GM19328 (cell line): Measurements from ENCODE around the gene LTBP1.

Source experiments
- ATAC-seq: cut with Tn5 transposase; IDR thresholded peaks from one replicate; pipeline ENCODE4 v1.9.1; 2021; ENCODE audit warnings: mild to moderate bottlenecking, moderate library complexity; ENCODE audit not compliant: unreplicated experiment

Gene LTBP1

DNA sequence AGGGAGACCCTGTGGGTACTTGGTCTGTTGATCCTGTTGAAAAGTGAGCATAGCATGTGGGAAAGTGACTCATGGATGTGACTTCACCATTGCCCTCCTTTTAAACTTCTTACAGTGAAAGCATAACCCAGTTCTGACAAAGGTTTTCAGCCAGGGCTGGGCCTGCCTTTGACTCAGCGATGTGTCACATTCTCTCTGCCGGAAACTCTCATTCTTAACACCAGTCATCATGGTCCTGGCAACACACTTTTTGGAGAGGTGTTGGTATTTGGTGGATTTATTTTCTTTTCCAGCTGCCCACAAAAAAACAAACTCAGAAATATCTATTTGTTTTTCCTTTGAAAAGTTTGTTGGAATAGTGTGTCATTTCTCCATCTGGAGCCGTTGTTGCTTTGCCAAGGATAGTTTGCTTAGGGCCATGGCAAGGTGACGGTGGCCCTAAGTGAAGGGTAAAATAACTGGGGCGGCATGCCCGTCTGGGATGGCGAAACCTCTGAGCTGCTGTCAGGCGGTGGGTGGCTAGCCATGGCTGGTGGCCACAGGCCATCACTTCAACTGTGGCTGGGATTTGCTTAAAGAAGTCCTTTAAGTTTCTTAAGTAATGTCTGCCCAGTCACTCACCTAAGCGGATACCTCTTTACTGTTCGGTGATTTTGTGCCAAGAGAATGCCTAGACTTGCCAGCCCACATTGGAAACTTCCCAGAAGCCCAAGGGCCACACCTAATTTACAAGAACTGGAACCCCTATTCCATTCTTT lies 123.3 kb downstream of the LTBP1 start:
- no peak for ATAC-seq

DNA sequence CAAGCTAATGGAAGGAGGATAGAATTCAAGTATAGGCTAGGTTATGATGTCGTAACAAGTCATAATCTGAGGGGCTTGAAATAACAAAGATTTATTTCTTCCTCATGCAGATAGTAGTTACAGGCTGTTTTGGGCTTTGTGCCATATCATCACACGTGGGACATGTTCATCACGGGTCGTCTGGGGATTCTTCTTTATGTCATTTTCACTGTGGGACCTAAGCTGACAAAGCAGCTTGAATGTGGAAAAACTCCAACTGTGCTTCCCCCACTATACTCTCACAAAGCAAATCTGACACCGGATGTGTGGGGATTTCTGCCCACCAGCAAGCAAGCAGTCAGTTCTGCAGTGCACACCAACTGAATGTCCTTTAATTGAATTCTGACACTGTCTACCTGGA lies 124.8 kb downstream of the LTBP1 start:
- ATAC-seq = no peak

DNA sequence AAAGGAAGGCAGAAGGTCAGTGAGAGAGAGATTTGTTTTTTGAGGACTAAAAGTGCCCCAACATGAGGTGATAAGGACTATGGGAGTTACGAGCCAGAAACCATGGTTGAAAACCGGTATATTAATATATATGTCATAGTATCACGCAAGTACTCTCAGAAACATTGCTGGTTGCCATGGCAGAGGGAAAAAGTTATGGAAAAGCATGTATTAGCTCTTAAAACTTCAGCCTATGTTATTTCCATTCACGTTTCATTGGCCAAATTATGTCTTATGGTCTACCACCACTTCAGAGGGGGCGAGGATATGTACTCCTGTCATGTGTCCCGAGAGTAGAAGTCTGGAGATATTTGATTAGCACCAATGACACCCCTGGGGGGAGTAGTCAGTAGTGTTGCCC lies 125.9 kb downstream of the LTBP1 start:
- no peak for ATAC-seq

DNA sequence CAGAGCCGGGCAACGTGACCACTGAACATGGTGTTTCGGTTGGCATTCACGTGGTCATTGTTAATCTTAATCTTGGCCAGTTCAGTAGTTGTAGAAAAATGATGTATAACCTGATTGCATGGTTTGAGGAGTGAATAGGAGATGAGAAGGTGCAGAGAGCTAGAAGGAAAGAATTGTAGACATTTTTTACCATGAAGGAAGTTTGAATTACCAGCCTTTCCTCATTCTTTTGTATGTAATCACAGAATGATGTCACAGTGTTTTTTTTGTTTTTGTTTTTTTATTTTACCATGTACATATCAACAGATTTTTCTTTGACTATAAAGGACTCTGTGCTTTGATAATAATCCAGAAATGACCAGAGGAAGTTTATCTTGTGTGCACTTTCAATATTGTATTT lies 126.3 kb downstream of the LTBP1 start:
- ATAC-seq = no peak

DNA sequence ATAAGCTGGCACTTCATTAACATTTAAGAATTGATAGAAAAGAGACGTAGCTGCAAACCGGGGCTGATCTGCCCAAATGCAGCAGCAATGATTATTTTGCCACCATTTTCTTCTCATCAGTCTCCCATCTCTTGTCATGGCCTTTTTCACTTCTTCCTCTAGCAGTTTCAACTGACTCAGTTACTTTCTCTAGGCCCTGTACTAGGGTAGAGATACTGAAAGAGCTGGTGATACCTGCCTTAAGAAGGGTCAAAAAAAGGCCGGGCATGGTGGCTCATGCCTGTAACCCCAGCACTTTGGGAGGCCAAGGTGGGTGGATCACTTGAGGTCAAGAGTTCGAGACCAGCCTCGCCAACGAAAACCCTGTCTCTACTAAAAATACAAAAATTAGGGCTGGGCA lies 127.4 kb downstream of the LTBP1 start:
- no peak for ATAC-seq

DNA sequence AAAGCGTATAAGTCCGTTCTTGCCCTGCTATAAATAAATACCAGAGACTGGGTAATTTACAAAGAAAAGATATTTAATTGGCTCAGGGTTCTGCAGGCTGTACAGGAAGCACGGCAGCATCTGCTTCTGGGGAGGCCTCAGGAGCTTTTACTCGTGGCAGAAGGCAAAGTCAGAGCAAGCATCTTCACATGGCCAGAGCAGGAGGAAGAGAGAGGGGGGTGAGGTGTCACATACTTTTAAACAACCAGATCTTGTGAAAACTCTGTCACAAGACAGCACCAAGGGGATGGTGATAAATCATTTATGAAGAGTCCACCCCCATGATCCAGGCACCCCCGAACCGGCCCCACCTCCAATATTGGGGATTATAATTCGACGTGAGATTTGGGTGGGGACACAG lies 130.6 kb downstream of the LTBP1 start:
- no peak for ATAC-seq

DNA sequence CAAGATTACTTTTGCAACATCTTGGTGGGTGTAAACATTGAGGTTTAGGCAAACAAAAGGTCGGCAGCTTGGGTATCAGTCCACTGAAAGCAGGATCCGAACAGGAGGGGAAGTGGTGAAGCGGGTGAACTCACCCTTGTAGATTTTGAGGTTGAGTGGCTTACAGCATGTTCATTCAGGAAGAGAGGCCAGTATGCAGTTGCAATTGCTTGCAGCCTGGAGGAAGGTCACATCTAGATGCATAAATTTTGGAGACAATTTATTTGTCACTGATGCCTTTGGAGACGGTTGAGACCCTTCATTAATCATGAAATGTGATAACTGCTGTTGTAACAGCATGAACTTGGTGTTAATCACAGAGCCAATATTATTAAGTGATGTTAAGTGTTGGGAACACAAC lies 131.1 kb downstream of the LTBP1 start:
- no peak for ATAC-seq

DNA sequence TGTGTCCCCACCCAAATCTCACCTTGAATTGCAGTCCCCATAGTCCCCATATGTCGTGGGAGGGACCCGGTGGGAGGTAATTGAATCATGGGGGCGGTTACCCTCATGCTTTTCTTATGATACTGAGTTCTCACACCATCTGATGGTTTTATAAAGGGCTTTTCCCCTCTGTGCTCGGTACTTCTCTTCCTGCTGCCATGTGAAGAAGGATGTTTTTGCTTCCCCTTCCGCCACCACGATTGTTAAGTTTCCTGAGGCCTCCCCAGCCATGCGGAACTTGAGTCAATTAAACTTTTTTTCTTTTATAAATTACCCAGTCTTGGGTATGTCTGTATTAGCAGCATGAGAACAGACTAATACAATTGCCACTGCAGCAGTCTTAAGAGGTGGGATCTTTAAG lies 134.9 kb downstream of the LTBP1 start:
- ATAC-seq = no peak

DNA sequence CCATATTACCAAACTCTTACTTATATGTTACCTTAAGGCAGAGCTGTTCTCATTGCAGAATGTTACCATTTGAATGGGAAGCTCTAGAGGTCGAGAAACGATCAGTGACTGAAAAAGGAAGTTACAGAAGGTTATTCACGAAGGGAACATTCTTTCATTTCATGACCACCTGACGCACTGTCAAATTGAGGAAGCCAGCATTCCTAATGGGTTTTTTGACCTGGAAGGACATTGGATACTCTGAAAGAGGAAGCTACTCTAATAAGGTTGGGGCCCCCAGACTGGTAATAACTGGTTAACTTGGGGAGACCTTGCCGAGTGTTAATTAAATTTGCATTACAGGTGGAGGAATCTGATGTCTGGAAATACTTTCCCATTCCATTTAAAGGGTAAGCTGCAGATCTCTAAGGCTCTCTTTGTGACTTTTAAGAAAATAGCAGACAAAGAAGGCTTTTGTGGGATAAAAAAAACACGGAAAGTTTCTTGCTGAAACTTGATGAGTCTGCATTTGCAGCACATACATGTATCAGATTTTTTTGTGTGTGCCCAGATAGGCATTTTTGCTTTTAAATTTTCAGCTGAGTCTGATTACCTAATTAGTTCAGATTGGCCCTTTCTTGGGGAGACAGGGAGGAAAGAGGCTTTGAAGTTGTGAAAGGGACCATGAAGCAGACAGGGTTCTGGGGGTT lies 137.1 kb downstream of the LTBP1 start:
- no peak for ATAC-seq

DNA sequence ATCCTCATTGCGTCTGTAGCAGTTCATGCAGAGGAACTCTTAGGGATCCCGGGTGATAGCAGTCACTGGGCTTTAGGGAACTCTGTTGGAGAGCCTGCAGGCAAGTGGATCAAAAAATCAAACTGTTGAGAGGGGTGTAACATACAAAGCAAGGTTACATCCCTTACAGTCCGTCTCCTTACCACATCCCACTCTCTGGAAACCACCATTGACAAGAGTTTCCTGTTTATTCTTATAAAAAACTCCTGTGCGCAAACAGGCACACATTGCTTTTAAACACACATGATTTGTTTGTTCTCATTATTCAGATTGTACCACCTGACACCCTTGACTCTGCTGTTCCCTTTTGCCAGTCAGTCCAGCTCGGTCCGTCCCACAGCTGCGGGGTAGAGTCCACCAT lies 137.7 kb downstream of the LTBP1 start:
- no peak for ATAC-seq

DNA sequence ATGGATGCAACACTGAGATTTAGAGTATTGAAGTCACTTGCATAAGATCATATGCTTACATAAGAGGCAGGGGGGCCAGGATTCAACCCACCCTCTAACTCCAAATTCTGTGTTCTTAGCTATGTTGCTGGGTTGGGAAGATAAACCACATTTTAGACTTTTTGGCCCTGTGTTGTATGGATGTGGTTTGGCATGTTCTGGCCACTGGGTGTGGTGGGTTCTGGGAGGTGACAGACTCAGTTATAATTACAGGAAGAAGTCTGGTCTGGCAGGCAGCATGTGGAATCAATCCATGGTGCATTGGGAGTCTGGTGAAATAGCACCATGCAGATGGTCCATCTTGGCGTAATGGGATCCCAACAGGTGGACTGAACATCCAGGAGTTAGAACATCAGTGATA lies 138.9 kb downstream of the LTBP1 start:
- no peak for ATAC-seq

DNA sequence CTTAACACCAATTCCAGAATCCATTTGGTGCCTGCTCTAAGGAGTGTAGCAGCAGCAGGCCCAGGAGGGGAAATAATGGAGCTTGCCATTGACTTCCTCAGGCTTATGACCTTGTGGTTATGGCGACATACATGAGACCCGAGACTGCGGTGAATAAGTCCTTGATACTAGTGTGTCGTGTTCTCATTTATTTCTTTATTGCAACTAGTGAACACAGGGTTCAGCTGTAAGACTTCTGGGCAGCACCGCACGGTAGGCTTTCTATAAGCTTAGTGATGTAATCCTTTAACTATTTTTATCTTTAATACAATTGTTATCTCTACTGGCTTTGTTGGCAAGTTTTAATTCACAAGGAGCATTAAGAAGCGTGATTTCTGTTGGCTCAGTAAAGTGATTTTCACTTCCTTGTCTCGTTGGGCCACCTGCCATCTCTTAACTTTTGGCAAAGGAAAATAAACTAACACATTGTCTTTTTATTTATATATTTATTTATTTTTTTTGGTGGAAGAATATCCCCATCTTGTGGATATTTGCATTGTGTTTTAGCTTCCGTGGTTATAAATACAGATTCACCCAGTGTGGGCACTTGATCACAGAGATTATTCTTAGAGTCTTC lies 139.8 kb downstream of the LTBP1 start:
- ATAC-seq = no peak

DNA sequence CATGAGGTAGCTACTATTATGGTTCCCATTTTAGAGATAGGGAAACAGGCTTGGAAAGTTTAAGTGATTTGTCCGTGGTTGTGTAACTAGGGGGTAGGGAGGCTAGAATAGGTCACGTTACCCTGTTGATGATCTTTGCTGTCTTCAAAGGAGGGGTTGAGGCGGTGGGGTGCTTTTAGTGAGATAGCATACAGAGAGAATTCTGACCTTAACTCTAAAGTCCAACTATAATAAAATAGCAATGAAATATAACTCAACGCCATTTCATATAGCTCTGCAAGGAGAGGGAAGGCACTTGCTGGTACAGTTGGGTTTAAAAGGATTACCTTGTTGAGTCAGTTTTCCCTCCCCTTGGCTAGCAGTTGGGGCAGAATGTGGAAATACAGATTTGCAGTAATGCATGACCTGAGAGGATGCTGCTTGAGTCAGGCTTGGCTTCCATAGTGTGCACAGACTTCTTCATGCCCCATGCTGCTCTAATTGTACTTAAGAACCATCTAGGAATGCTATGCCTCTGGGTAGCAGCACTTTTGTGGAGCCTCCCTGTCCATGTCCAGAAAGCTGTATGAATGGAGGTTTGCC lies 143.9 kb downstream of the LTBP1 start:
- no peak for ATAC-seq

DNA sequence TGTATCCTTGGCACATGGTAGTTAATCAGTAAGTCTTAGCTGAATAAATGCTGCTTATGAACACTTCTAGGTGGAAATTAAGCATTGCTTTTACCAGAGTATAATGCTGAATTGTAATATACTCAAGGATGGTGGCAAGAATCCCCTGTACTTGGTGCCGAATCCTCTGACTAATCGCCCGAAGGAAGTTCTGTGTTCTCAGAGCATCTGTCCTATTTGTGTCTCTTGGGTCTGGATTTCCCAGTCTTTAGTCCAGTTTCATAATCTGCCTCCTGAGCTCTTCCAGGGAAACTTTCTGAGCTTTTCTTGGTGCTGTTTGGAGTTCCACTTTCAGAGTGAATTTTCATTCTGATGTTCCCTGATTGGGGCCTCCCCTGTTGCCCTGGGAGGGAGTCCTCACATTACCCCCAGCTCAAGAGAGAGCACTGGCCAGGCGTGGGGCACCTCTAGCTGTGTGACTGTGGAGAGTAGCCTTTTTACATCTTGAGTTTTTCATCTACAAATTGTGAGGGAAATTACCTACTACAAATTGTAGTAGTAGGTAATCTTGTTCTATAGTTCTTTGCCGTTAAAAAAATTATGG lies 144.9 kb downstream of the LTBP1 start:
- ATAC-seq = no peak

DNA sequence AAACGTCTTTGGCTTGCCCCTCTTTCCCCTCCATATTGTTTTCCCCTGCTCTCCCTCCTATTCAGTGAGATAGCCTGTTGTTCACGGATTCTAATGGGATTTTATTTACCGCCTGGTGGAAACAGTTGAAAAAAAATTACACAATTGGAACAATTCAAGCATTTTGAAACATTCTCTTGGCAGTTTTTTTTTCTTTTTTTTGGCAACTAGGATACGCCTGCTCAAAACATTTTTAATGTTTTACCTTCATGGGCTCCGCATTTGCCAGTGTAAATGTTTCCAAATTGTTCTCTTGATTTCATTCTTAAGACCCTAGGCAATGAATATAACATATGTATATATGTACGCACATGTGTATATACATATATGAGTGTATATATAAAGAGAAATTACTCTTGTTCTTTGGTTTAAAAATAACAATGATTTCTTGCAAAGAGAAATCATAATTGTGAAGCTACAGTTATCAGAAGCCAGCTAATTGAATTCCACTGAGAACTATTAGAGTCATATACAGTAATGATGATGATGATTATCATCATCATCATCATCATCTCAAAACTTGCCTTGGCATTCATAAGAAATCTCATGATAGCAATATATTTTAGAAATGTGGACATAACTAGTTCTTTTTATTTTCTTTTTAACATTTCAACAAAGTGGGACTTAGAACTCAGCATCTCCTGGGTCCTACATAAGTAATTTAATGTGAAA lies 146.7 kb downstream of the LTBP1 start:
- ATAC-seq = no peak

DNA sequence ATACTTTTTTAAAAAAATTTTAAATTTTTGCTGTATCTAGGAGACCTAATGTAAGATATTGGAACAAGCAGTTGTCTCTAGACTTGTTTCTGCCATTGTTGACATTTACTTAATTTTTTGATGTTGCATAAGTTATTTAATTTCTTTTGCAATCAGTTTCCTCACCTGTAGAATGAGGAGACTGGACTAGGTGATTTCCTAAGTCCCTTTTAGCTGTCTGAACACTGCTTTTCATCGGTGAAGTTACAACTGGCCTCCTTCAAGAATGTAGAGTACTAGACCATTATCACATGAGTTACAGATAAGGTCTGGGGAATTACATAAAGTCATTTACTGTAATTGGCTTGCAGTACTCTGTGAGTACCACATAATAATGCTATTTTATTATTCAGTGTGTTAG lies 147.6 kb downstream of the LTBP1 start:
- ATAC-seq = no peak

DNA sequence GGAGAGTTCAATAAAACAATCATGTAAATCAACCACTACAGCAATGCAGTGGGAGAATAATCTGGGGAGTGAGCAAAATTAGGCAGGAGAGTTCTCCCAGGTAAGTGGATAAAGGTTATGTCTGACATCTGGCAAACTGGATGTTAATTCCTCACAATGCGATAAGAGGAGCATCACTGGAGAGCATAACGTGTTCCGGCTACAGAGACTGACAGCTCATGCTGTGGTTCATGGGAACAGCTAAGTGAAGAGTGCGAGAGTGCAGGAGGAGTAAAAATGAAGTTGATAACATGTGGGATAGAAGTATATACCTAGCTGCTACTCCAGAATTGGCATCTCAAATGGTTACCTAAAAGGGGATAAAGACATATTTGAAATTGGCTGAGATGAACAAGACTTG lies 153.2 kb downstream of the LTBP1 start:
- no peak for ATAC-seq

DNA sequence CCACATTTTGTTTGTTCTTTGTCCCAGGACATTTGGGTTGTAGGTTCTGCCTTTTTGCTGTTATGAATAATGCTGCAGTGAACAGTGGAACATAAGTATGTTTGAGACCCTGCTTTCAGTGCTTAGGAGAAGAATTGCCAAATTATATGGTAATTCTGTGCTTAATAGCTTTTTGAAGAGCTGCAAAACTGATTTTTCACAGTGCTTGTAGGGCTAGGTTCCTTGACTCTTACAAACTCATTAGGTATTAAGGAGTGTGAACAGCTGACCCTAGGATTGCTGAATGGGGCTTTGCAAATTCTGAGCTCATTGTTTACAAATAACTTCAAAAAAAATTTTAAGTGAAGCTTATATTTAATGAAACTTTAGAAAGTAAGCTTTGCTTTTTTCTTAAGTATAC lies 154.2 kb downstream of the LTBP1 start:
- no peak for ATAC-seq

DNA sequence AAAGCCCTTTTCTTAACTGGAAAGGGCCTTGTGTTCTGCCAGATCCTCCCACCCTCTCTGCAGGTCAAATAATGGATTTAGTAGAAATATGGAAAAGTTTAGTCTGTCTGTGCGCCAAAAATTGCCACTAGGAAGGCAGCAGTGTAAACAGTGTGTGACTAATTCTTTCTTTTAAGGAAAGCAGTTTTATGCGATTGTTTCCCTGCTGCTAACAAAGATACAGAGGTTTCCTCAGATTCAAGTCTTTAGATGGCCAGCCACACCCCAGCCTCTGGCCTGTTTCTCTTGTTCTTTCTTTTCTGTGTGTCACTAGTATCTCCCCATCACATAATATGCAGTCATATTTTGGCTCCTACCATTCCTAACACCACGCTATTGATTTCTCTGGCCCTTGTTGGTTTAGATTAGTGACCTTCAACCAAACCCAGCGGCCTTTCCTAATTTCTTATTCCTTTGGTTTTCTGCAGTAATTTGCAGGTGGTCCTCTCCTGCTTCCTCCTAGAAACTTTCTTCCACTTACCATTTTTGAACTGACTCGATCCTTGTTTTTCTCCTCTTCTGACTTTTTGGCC lies 157.4 kb downstream of the LTBP1 start:
- ATAC-seq = no peak

DNA sequence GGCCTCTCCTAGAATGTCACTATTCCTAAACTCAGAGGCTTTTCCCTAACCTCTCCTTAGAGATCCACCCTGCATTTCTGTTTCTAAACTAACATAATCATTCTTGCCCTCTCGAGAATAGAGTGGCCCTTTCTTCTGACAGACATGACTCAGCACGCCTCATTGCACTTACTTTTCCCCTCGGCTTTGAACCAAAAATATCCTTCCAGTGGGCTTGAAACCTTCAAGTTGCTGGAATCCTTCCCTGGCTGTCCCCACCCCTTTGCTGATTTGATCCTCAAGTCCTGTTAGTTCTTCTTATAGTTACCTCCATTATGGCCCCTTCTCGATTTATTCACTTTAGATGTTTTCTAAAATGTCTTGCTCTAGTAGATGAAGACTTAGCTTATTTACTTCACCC lies 158.0 kb downstream of the LTBP1 start:
- ATAC-seq = no peak

DNA sequence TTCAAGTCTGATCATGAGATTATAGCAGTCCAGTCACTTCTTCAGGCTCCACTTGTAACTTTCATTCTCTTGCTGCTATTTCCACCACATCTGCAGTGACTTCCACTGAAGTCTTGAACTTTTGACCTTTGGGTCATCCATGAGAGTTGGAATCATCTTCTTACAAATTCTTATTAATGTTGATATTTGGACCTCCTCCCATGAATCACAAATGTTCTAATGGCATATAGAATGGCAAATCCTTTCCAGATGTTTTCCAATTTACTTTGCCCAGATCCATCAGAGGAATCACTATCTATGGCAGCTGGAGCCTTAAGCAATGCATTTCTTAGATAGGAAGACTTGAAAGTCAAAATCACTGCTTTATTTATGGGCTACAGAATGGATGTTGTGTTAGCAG lies 159.4 kb downstream of the LTBP1 start:
- no peak for ATAC-seq
